WTC11 (cell line): Measurements from ENCODE around the gene STAC2. TPM values are rescaled to one million over a fixed set of nuclear protein-coding genes. Genes with fewer than 3 reads are reported as not detected.

Source experiments
- ATAC-seq: fragments of 200-7000 bp; cut with Tn5 transposase; 2 replicates; pipeline ENCODE4 v1.10.0; 2021; ENCODE audit warnings: mild to moderate bottlenecking, moderate library complexity
- CTCF ChIA-PET: fragments of 300-600 bp; sonication (Branson Sonifier 250); formaldehyde crosslinking; loops from one replicate; lab custom pipeline; 2021; ENCODE audit warnings: antibody characterized with exemption; lab: Charles Lee
- POLR2A ChIA-PET: fragments of 350-600 bp; sonication (Branson Sonifier 250); formaldehyde crosslinking; loops from one replicate; lab custom pipeline; 2021; ENCODE audit warnings: antibody characterized with exemption; lab: Charles Lee
- DNase-seq: peaks from one replicate; pipeline ENCODE4 v3.0.0; 2021; ENCODE audit warnings: low spot score
- H3K27ac Mint-ChIP-seq: 2 replicates; pipeline ENCODE4 v1.8.0; 2021; ENCODE audit warnings: mixed read lengths
- H3K27me3 Mint-ChIP-seq: 2 replicates; pipeline ENCODE4 v1.8.0; 2021; ENCODE audit warnings: low read depth, mild to moderate bottlenecking, moderate library complexity, mixed read lengths
- H3K36me3 Mint-ChIP-seq: 2 replicates; pipeline ENCODE4 v1.8.0; 2021; ENCODE audit warnings: mixed read lengths
- H3K4me1 Mint-ChIP-seq: 2 replicates; pipeline ENCODE4 v1.8.0; 2022; ENCODE audit warnings: mixed read lengths
- H3K4me3 Mint-ChIP-seq: 2 replicates; pipeline ENCODE4 v1.8.0; 2021; ENCODE audit warnings: mild to moderate bottlenecking, moderate library complexity, mixed read lengths
- H3K9me3 Mint-ChIP-seq: 2 replicates; pipeline ENCODE4 v1.8.0; 2021; ENCODE audit warnings: mixed read lengths
- ATF1 ChIP-seq: sonication (generic); formaldehyde crosslinking; IDR thresholded peaks from 2 replicates; pipeline ENCODE4 v1.8.1; 2023; ENCODE audit warnings: mild to moderate bottlenecking, moderate library complexity, missing genetic modification reagents
- CREM ChIP-seq: sonication (generic); formaldehyde crosslinking; IDR thresholded peaks from 2 replicates; pipeline ENCODE4 v1.8.1; 2022; ENCODE audit warnings: mild to moderate bottlenecking, missing genetic modification reagents, moderate library complexity
- ETV6 ChIP-seq: sonication (generic); formaldehyde crosslinking; IDR thresholded peaks from 2 replicates; pipeline ENCODE4 v1.8.1; 2022; ENCODE audit warnings: mild to moderate bottlenecking, missing genetic modification reagents
- FOXJ3 ChIP-seq: sonication (generic); formaldehyde crosslinking; IDR thresholded peaks from 2 replicates; pipeline ENCODE4 v1.9.0; 2021; ENCODE audit warnings: missing genetic modification reagents, mild to moderate bottlenecking, borderline replicate concordance
- FOXK1 ChIP-seq: sonication (generic); formaldehyde crosslinking; IDR thresholded peaks from 2 replicates; pipeline ENCODE4 v1.8.0; 2022; ENCODE audit warnings: mild to moderate bottlenecking, moderate library complexity, missing genetic modification reagents
- HMGA2 ChIP-seq: fragments of 250-450 bp; sonication (Bioruptor Pico); IDR thresholded peaks from 2 replicates; pipeline ENCODE4 v1.4.0; 2021; ENCODE audit warnings: mild to moderate bottlenecking, moderate library complexity
- KAT7 ChIP-seq: sonication (generic); formaldehyde crosslinking; IDR thresholded peaks from 2 replicates; pipeline ENCODE4 v1.8.1; 2023; ENCODE audit warnings: missing genetic modification reagents, mild to moderate bottlenecking, borderline replicate concordance
- MYBL2 ChIP-seq: sonication (generic); formaldehyde crosslinking; IDR thresholded peaks from 2 replicates; pipeline ENCODE4 v1.8.1; 2023; ENCODE audit warnings: mild to moderate bottlenecking, moderate library complexity, missing genetic modification reagents
- NFATC4 ChIP-seq: fragments of 250-450 bp; sonication (Bioruptor Pico); IDR thresholded peaks from 2 replicates; pipeline ENCODE4 v1.9.0; 2021; ENCODE audit warnings: mild to moderate bottlenecking
- NFE2L1 ChIP-seq: sonication (generic); formaldehyde crosslinking; IDR thresholded peaks from 2 replicates; pipeline ENCODE4 v1.8.1; 2023; ENCODE audit warnings: missing genetic modification reagents
- PRRX2 ChIP-seq: fragments of 250-450 bp; sonication (Bioruptor Pico); IDR thresholded peaks from 2 replicates; pipeline ENCODE4 v1.8.0; 2021; ENCODE audit warnings: mild to moderate bottlenecking
- RELA ChIP-seq: sonication (generic); formaldehyde crosslinking; IDR thresholded peaks from 2 replicates; pipeline ENCODE4 v1.8.1; 2022; ENCODE audit warnings: missing genetic modification reagents, mild to moderate bottlenecking, borderline replicate concordance
- SMAD4 ChIP-seq: sonication (generic); formaldehyde crosslinking; IDR thresholded peaks from 2 replicates; pipeline ENCODE4 v1.8.0; 2022; ENCODE audit warnings: mild to moderate bottlenecking, missing genetic modification reagents
- ZBTB21 ChIP-seq: sonication (generic); formaldehyde crosslinking; IDR thresholded peaks from 2 replicates; pipeline ENCODE4 v1.8.1; 2023; ENCODE audit warnings: mild to moderate bottlenecking, missing genetic modification reagents, borderline replicate concordance
- ZNF121 ChIP-seq: sonication (generic); formaldehyde crosslinking; IDR thresholded peaks from 2 replicates; pipeline ENCODE4 v1.8.0; 2023; ENCODE audit warnings: missing genetic modification reagents
- ZNF219 ChIP-seq: sonication (generic); formaldehyde crosslinking; IDR thresholded peaks from 2 replicates; pipeline ENCODE4 v1.8.0; 2023; ENCODE audit warnings: missing genetic modification reagents, mild to moderate bottlenecking, borderline replicate concordance
- ZNF232 ChIP-seq: sonication (generic); formaldehyde crosslinking; IDR thresholded peaks from 2 replicates; pipeline ENCODE4 v1.8.0; 2022; ENCODE audit warnings: mild to moderate bottlenecking, missing genetic modification reagents
- ZNF263 ChIP-seq: sonication (generic); formaldehyde crosslinking; IDR thresholded peaks from 2 replicates; pipeline ENCODE4 v1.8.1; 2022; ENCODE audit warnings: low read depth, mild to moderate bottlenecking, moderate library complexity, missing genetic modification reagents
- ZNF416 ChIP-seq: fragments of 250-450 bp; sonication (Bioruptor Pico); IDR thresholded peaks from 2 replicates; pipeline ENCODE4 v1.9.0; 2021; ENCODE audit warnings: mild to moderate bottlenecking, inconsistent platforms
- total RNA-seq: library from RNA; stranded (reverse); gene quantifications from 3 replicates; pipeline ENCODE4 v1.2.3, GENCODE V29; 2021
- TF ChIP-seq, protein P1 (sequence below): fragments of 250-450 bp; sonication (Bioruptor Pico); IDR thresholded peaks from 2 replicates; pipeline ENCODE4 v1.9.0; 2021; ENCODE audit warnings: mild to moderate bottlenecking
- TF ChIP-seq, protein P2 (sequence below): sonication (generic); formaldehyde crosslinking; IDR thresholded peaks from 2 replicates; pipeline ENCODE4 v1.8.0; 2022; ENCODE audit warnings: mild to moderate bottlenecking, missing genetic modification reagents
- TF ChIP-seq, protein P3 (sequence below): sonication (generic); formaldehyde crosslinking; IDR thresholded peaks from 2 replicates; pipeline ENCODE4 v1.8.0; 2023; ENCODE audit warnings: mild to moderate bottlenecking, missing genetic modification reagents
- TF ChIP-seq, protein P4 (sequence below): sonication (generic); formaldehyde crosslinking; IDR thresholded peaks from 2 replicates; pipeline ENCODE4 v1.8.0; 2022; ENCODE audit warnings: missing genetic modification reagents
- TF ChIP-seq, protein P5 (sequence below): sonication (generic); formaldehyde crosslinking; conservative IDR thresholded peaks from 2 replicates; pipeline ENCODE4 v1.8.1; 2023; ENCODE audit warnings: mild to moderate bottlenecking, low read depth, missing genetic modification reagents, moderate library complexity

Gene STAC2
- total RNA-seq, 1 experiment from 2014 or later, result 4.2 TPM

DNA sequence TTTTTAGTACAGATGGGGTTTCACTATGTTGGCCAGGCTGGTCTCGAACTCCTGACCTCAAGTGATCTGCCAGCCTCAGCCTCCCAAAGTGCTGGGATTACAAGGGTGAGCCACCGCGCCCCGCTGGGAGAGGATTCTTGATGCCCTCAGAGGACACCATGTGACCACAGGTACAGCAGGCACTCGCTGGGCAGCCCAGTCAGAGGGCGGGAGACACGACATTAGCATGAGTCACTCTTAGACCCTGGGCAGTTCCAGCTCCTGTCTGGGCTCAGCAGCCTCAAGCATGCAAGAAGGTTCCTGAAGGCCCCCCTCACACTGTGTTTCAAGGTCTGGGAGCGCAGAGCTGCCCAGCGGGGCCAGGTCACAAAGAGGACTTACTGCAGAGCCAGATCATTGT, 11.9 kb downstream of the STAC2 start (continued):
- TF ChIP-seq ATF1 (CRISPR knock-in tag) (no peak), HMGA2 (CRISPR knock-in tag) (no peak), NFATC4 (no peak), RELA (no peak)
- TF ChIP-seq, protein P1, sequence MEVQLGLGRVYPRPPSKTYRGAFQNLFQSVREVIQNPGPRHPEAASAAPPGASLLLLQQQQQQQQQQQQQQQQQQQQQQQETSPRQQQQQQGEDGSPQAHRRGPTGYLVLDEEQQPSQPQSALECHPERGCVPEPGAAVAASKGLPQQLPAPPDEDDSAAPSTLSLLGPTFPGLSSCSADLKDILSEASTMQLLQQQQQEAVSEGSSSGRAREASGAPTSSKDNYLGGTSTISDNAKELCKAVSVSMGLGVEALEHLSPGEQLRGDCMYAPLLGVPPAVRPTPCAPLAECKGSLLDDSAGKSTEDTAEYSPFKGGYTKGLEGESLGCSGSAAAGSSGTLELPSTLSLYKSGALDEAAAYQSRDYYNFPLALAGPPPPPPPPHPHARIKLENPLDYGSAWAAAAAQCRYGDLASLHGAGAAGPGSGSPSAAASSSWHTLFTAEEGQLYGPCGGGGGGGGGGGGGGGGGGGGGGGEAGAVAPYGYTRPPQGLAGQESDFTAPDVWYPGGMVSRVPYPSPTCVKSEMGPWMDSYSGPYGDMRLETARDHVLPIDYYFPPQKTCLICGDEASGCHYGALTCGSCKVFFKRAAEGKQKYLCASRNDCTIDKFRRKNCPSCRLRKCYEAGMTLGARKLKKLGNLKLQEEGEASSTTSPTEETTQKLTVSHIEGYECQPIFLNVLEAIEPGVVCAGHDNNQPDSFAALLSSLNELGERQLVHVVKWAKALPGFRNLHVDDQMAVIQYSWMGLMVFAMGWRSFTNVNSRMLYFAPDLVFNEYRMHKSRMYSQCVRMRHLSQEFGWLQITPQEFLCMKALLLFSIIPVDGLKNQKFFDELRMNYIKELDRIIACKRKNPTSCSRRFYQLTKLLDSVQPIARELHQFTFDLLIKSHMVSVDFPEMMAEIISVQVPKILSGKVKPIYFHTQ (CRISPR knock-in tag), result no peak
- TF ChIP-seq, protein P2, sequence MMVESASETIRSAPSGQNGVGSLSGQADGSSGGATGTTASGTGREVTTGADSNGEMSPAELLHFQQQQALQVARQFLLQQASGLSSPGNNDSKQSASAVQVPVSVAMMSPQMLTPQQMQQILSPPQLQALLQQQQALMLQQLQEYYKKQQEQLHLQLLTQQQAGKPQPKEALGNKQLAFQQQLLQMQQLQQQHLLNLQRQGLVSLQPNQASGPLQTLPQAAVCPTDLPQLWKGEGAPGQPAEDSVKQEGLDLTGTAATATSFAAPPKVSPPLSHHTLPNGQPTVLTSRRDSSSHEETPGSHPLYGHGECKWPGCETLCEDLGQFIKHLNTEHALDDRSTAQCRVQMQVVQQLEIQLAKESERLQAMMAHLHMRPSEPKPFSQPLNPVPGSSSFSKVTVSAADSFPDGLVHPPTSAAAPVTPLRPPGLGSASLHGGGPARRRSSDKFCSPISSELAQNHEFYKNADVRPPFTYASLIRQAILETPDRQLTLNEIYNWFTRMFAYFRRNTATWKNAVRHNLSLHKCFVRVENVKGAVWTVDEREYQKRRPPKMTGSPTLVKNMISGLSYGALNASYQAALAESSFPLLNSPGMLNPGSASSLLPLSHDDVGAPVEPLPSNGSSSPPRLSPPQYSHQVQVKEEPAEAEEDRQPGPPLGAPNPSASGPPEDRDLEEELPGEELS (CRISPR knock-in tag), result no peak
- TF ChIP-seq, protein P3, sequence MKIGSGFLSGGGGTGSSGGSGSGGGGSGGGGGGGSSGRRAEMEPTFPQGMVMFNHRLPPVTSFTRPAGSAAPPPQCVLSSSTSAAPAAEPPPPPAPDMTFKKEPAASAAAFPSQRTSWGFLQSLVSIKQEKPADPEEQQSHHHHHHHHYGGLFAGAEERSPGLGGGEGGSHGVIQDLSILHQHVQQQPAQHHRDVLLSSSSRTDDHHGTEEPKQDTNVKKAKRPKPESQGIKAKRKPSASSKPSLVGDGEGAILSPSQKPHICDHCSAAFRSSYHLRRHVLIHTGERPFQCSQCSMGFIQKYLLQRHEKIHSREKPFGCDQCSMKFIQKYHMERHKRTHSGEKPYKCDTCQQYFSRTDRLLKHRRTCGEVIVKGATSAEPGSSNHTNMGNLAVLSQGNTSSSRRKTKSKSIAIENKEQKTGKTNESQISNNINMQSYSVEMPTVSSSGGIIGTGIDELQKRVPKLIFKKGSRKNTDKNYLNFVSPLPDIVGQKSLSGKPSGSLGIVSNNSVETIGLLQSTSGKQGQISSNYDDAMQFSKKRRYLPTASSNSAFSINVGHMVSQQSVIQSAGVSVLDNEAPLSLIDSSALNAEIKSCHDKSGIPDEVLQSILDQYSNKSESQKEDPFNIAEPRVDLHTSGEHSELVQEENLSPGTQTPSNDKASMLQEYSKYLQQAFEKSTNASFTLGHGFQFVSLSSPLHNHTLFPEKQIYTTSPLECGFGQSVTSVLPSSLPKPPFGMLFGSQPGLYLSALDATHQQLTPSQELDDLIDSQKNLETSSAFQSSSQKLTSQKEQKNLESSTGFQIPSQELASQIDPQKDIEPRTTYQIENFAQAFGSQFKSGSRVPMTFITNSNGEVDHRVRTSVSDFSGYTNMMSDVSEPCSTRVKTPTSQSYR, result no peak

DNA sequence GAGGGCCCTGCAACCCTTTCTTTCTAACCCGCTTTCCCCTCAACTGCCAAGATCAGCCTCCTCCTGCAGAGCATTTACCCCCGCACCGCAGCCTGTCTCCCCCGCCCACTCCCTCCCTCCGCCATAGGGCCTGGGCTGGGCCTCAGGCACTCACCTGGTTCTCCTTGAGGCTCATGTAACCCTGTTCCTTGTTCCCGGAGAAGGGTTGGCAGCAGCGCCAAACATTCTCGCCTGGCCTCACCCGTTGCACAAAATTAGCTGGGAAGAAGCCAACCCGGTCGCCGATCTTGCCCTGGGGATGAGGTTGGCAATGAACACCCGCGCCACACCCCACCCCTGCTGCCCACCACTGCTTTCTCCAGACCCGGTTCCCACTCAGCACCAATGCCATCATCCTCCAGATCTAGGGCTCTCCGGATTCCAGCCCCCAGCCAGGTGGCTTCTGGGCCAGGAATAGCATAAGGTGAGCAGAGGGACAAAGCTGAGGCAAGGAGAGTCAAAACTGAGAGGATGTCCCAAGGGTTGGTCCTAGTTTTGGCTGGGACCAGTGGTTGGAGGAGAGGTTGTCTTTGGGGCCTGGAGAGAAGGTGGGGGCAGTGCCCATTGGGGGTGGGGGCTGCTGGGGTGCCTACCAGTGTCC, 12.8 kb downstream of the STAC2 start:
- CTCF ChIA-PET, result interaction anchor here (0.7 to 15.9 kb wide), 11 partner anchors 10 to 60 kb away, joined by 3 to 626 read pairs (median 3); partner anchors contain the start of genes RPL19 and STAC2
- no peaks in the 10 kb centered on the region for H3K9me3 Mint-ChIP-seq
- no peak overlapping the region for H3K27ac Mint-ChIP-seq
- DNase-seq, result no peak
- POLR2A ChIA-PET, result no interaction called here
- TF ChIP-seq PRRX2, result no peak
- no peak for TF ChIP-seq FOXK1 (CRISPR knock-in tag)
- no peak for TF ChIP-seq ZNF416 (CRISPR knock-in tag)
- TF ChIP-seq FOXJ3 (CRISPR knock-in tag), result no peak
- TF ChIP-seq NFE2L1 (CRISPR knock-in tag), result no peak
- TF ChIP-seq MYBL2 (CRISPR knock-in tag), result no peak
- no peak for TF ChIP-seq RELA
- no peak for TF ChIP-seq ZBTB21 (CRISPR knock-in tag)
- TF ChIP-seq KAT7 (CRISPR knock-in tag), result no peak
- TF ChIP-seq ZNF219 (CRISPR knock-in tag), result no peak
- no peak for TF ChIP-seq SMAD4
- TF ChIP-seq ETV6 (CRISPR knock-in tag), result no peak
- no peak for TF ChIP-seq ZNF263 (CRISPR knock-in tag)
- TF ChIP-seq, protein P4, sequence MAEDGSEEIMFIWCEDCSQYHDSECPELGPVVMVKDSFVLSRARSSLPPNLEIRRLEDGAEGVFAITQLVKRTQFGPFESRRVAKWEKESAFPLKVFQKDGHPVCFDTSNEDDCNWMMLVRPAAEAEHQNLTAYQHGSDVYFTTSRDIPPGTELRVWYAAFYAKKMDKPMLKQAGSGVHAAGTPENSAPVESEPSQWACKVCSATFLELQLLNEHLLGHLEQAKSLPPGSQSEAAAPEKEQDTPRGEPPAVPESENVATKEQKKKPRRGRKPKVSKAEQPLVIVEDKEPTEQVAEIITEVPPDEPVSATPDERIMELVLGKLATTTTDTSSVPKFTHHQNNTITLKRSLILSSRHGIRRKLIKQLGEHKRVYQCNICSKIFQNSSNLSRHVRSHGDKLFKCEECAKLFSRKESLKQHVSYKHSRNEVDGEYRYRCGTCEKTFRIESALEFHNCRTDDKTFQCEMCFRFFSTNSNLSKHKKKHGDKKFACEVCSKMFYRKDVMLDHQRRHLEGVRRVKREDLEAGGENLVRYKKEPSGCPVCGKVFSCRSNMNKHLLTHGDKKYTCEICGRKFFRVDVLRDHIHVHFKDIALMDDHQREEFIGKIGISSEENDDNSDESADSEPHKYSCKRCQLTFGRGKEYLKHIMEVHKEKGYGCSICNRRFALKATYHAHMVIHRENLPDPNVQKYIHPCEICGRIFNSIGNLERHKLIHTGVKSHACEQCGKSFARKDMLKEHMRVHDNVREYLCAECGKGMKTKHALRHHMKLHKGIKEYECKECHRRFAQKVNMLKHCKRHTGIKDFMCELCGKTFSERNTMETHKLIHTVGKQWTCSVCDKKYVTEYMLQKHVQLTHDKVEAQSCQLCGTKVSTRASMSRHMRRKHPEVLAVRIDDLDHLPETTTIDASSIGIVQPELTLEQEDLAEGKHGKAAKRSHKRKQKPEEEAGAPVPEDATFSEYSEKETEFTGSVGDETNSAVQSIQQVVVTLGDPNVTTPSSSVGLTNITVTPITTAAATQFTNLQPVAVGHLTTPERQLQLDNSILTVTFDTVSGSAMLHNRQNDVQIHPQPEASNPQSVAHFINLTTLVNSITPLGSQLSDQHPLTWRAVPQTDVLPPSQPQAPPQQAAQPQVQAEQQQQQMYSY, result no peak
- TF ChIP-seq, protein P5, sequence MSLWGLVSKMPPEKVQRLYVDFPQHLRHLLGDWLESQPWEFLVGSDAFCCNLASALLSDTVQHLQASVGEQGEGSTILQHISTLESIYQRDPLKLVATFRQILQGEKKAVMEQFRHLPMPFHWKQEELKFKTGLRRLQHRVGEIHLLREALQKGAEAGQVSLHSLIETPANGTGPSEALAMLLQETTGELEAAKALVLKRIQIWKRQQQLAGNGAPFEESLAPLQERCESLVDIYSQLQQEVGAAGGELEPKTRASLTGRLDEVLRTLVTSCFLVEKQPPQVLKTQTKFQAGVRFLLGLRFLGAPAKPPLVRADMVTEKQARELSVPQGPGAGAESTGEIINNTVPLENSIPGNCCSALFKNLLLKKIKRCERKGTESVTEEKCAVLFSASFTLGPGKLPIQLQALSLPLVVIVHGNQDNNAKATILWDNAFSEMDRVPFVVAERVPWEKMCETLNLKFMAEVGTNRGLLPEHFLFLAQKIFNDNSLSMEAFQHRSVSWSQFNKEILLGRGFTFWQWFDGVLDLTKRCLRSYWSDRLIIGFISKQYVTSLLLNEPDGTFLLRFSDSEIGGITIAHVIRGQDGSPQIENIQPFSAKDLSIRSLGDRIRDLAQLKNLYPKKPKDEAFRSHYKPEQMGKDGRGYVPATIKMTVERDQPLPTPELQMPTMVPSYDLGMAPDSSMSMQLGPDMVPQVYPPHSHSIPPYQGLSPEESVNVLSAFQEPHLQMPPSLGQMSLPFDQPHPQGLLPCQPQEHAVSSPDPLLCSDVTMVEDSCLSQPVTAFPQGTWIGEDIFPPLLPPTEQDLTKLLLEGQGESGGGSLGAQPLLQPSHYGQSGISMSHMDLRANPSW (CRISPR knock-in tag), result no peak
- no peak for TF ChIP-seq ZNF121 (CRISPR knock-in tag)
- TF ChIP-seq CREM (CRISPR knock-in tag), result no peak
- TF ChIP-seq ZNF232, result no peak
- H3K4me1 Mint-ChIP-seq, result peaks cover 35% of the 10 kb centered on the region
- H3K27me3 Mint-ChIP-seq, result peaks cover 32% of the 10 kb centered on the region
- ATAC-seq, result peak; percentile 19; the same call in 1 of the 2 replicates
- no peak overlapping the region for H3K4me3 Mint-ChIP-seq
- H3K36me3 Mint-ChIP-seq, result no peaks in the 10 kb centered on the region
